Epithelial cell of esophagus (primary cell): ENCODE results near the gene PCSK4.
"Not testable (repeated sequence)": the region's sequence is repeated elsewhere in the genome, so short reads cannot be mapped to it uniquely, and the experiment has no call there.

ENCODE experiments used
- DNase-seq: peaks from one replicate; pipeline ENCODE4 v3.0.0; 2010; ENCODE audit warnings: low read depth
- H3K4me3 ChIP-seq: 2 replicates; pipeline ENCODE4 v1.5.1; 2011; ENCODE audit warnings: mild to moderate bottlenecking, low read length, control low read depth
- TF ChIP-seq, protein P1 (sequence below): IDR thresholded peaks from 2 replicates; pipeline ENCODE4 v1.5.1; 2011; ENCODE audit warnings: low read depth, mild to moderate bottlenecking, low read length, control low read depth, inconsistent platforms; ENCODE audit not compliant: insufficient read depth; ENCODE audit errors: missing control alignments

Gene PCSK4

DNA sequence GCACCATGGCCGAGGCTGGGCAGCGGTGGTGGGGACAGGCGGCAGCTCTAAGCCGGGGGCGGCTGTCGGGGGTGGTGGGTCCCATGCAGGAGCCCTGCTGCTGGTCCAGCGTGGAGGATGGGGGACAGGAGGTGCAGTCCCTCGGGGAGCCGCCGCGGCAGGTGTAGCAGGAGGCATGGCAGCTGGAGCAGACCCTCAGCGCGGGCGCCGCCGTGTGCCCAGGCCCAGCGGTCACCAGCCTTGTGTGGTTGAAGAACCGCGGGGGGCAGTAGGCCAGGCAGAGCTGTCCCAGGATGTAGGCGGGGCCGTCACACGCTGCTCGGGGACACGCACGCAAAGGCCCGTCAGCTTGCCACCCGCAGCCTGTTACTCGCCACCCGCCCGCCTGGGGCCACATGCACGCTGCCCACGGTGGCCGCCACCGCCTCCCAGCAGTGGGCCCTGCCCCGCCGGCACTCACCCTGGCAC is 8.2 kb downstream of the PCSK4 start:
- TF ChIP-seq, protein P1, sequence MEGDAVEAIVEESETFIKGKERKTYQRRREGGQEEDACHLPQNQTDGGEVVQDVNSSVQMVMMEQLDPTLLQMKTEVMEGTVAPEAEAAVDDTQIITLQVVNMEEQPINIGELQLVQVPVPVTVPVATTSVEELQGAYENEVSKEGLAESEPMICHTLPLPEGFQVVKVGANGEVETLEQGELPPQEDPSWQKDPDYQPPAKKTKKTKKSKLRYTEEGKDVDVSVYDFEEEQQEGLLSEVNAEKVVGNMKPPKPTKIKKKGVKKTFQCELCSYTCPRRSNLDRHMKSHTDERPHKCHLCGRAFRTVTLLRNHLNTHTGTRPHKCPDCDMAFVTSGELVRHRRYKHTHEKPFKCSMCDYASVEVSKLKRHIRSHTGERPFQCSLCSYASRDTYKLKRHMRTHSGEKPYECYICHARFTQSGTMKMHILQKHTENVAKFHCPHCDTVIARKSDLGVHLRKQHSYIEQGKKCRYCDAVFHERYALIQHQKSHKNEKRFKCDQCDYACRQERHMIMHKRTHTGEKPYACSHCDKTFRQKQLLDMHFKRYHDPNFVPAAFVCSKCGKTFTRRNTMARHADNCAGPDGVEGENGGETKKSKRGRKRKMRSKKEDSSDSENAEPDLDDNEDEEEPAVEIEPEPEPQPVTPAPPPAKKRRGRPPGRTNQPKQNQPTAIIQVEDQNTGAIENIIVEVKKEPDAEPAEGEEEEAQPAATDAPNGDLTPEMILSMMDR: no peak
- no peak for DNase-seq
- H3K4me3 ChIP-seq: no peak overlapping the region

DNA sequence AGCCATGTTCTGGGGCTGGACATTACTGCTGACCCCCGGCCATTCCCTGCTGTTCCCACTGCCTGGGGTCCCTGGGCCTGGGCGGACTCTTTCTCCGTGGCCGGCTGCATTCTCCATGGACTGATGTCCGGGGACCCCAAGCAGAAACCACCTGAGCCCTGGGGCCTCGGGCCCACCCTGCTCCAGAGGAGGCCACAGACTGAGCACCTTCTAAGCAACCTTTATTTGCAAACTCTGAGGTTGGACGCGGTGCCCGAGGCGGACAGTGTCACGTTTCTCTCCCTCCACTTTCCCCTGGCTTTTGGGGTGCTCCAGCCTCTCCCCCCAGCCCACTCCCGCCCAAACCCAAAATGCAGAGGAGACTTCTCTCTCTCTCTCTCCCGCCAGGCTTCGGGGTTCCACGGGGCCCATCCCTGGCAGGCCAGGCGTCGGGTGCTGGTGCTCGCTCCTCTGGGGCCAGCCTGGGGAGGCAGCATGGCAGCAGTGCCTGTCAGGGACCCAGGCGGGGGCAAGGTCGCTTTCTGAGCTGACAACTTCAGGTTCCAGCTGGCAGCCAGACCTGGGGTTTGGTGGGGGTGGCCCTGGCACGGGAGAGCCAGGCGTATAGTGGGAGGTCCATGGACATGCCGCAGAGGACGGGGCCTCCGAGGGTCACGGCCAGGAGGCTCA is 8.8 kb downstream of the PCSK4 start:
- TF ChIP-seq, protein P1: no peak
- H3K4me3 ChIP-seq: no peak overlapping the region
- DNase-seq: no peak

DNA sequence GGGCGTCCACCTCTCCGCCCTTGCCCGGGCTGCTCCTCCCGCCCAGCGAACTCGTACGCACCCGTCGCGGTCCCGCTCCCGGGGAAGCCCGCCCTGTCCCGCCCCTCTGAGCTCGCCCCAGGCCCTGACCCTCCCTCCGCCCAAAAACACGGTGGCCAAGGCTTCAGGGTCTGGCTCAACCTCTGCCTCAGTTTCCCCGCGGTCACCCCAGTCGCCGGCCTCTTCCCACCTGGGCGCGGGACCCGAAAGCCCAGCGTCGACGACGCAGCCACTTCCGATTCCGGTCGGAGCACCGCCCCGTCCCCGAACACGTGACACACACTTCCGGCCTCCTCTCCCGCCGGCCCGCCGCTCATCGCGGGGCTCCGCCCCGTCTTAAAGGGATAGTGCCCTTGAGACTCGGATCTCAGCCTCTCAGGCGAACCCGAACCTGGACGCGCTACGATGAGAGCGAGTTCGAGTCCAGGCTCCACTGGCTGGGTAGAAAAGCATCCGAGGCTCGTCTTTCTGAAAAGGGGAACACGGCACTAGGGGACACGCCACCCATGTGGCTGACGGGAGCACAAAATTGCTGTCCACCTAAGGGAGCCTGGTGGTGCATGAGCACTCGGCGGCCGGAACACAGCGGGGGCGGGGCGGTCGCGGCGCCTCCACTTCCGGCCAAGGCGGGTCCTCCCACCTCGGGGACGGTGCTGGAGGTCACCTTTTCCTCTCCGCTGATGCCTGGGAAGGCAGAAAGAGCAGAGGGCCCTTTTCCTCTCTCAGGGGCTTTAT is 11.0 kb downstream of the PCSK4 start, which contains the start of gene C19orf25:
Gene C19orf25 (minus strand): TSS at position 282 of the 774 bp plus-strand sequence. CDS start 312 bp downstream, outside the sequence.
- H3K4me3 ChIP-seq: peak within 1 kb of the TSS; percentile 87
- TF ChIP-seq, protein P1: no peak
- peak; percentile 96 for DNase-seq

DNA sequence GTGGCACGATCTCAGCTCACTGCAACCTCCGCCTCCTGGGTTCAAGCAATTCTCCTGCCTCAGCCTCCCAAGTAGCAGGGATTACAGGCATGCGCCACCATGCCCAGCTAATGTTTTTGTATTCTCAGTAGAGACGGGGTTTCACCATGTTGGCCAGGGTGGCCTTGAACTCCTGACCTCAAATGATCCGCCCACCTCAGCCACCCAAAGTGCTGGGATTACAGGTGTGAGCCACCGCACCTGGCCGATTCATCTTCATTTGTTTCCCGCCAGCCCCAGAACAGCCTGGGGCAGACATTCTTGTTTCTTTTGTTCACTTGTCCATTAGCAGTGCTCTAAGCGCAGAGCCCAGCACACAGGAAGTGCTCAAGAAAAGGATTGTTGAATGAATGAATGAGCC is 13.1 kb downstream of the PCSK4 start:
- DNase-seq: peak; percentile 36
- H3K4me3 ChIP-seq: not testable (repeated sequence)

DNA sequence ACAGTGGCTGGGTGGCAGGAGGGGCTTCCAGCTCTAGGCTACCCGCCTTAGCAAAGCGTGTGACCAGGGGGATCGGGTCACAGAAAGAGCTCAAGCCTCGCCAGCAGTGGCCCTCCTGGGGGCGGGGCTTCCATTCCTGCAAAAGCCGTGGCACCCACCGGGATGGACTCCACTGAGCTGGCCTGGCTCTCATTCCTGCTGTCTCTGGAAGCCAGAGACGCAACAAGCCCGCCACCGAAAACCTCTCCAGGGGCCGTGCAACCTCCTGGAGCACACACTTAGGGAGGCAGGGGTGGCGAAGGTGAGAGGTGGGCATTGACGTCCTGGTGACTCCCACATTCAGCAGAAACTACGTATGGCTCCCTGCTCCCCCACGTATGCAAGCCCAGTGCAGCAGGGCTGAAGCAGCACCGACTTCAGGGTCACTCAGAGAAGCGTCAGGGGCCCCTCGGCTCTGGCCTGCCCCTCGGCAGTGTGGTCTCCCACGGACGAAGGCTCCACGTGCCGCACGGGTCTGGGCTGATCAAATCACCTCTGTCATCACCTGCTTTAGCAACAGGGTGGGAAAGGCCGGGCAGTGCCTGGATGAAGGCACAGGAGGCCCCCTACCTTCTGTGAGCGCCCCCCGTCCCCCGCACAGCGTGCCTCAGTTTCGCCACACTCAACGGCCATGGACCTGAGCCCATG is 14.3 kb downstream of the PCSK4 start:
- no peak overlapping the region for H3K4me3 ChIP-seq
- TF ChIP-seq, protein P1: no peak
- DNase-seq: no peak

DNA sequence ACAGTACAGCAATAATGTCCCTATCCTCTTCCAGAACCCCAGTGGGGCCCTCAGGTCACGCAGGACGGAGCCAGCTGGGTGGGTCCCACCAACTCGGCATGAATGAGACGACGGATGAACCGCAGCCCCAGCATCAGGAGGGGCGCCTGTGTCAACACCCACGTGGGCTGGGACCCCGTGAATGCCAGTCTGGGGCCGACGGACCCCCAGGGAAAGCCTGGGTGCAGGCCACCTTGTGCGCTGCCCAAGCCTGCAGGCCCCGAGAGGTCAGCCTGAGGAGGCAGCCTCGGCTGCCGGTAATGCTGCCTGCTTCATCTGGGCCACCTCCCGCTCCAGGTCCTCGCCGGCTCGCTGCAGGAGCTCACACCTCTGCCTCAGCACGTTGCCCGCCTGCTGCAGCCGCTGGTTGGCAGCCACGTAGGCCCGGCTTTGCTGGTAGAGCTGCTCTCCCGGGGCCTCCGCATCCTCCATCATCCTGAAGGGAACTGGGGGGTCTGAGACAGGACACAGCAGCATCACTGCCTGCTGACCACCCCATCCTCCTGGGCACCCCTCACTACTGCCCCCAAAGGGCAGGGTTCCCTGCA is 15.3 kb downstream of the PCSK4 start:
- no peak overlapping the region for H3K4me3 ChIP-seq
- TF ChIP-seq, protein P1: no peak
- no peak for DNase-seq
